T-helper 1 cell (primary cell): ENCODE measurements around the gene KREMEN1.
"Not testable (repeated sequence)": the region's sequence is repeated elsewhere in the genome, so short reads cannot be mapped to it uniquely, and the experiment has no call there.

ENCODE experiments used
- DNase-seq, 5 donors: peaks; one replicate each; pipeline ENCODE4 v3.0.0-alpha.2; 2012 to 2020

The KREMEN1 gene

DNA sequence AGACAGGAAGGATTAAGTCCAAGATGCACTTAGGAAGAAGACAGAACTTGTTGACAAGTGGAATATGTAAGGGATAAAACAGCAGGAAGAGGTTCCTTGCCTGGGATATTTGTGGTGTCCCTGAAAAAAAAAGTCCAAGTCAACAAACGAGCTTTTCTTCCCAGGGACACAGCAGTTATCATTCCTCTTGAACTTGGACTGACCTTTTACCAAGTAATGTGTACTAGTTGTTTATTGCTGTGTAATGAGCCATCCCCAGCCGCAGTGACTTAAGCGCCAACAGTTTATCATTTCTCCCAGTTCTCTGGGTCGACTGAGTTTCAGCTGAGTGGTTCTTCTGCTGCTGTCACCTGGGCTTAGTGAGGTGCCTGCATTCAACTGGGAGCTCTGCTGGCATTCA lies 37.0 kb downstream of the KREMEN1 start:
- no peak for DNase-seq

DNA sequence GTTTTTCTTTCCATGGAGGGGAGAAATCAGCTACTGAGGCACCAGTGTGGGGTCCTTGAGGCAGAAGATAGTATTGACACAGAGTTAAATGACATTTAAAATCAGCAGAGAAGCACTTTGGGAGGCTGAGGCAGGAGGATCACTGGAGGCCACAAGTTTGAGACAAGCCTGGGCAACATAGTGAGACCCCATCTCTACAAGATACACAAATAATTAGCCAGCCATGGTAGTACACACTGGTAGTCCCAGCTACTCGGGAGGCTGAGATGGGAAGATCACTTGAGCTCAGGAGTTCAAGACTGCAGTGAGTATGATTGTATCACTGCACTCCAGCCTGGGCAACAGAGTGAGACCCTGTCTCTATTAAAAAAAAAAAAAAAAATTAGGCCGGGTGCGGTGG lies 38.1 kb downstream of the KREMEN1 start:
- no peak for DNase-seq

DNA sequence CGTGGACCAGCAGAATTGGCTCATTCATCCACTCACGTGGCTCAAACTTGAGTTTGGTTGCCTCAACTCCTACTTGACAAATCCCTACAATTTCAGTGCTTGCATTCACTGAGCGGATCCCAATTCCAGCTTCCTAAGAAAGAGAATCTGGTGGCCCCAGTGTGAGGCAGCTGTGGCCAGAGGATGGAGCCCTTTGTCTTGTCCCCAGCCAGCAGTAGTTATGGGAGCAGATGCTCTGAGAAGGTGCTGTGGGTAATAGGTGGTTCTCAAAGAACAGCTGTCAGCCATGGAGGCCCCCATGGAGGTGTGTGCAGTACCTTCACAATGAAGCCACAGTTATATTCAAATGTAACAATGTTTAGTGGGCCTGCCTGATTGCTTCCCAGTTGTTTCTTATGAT lies 39.3 kb downstream of the KREMEN1 start:
- DNase-seq = no peak

DNA sequence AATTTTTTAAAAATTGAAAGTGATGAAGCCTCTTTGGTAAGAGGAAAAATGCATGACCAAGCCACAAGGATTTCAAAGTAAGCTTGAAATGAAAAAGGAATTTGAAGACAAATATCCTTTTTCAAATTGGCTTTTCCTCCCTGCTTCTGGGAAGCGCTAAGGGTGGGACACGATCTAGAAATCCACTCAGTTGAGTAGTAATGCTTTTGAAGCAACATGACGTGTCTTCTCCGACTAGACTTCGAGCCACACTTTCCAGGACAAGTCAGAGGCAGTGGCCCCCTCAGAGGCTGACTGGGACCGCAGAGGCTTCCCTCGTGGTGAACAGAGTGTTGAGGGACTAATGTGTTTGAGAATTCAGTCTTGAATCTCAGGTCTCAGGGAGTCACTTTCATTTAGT lies 39.8 kb downstream of the KREMEN1 start:
- no peak for DNase-seq

DNA sequence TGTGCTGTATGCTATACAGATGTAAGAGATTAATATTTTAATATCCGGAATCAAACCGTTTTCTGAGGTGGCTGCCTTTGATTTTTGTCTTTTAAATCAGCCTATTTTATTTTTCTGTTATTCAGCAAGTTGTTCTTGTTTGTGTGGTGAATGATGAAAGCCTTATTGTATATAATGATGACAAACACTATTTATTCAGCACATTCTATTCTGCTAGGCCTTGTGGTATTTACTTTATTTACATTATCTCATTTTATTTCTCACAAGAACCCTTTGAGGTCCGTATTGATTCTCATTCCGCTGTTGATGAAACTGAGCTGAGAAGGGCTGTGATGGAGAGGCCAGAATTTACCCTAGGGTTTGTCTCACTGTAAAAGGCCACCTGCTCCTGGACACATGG lies 40.5 kb downstream of the KREMEN1 start:
- DNase-seq = no peak

DNA sequence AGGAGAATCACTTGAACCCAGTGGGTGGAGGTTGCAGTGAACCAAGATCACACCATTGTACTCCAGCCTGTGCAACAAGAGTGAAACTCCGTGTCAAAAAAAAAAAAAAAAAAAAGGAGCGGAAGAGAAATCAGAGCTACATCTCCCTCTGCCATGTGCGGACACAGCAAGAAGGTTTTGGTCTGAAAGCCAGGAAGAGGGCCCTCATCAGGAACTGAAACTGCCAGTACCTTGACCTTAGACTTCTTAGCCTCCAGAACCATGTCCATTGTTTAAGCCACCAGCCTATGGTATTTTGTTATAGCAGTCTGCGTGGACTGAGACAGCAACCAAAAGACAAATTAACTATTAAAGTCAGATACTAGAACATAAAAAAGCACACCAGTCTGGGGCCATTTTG lies 41.6 kb downstream of the KREMEN1 start:
- no peak for DNase-seq

DNA sequence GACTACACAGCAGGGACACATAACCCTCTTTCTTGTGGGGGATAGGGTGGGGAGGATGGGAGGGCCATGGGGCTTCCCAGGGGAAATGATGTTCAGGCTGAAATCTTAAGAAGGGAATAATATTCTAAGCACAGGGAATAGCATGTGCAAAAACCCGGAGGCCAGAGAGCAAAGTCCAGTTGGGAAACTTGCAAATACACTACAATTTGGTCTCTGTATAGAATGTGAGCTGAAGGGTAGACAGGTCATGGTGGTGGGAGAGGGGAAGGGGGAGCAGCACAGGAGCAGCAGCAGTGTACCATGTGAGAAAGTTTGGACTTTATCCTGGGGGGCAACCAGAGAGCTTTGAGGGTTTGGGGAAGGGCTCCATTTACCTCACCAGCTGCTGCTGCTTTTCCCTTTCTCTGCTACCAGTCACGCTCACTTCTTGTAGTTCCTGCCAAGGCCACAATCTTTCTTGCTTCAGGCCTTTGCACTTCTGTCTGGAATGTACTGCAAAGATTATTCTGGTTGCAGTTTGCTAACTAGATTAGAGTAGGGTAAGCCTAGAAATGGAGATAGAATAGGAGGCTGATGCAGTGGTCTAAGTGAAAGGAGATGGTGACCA lies 43.0 kb downstream of the KREMEN1 start:
- DNase-seq = no peak

DNA sequence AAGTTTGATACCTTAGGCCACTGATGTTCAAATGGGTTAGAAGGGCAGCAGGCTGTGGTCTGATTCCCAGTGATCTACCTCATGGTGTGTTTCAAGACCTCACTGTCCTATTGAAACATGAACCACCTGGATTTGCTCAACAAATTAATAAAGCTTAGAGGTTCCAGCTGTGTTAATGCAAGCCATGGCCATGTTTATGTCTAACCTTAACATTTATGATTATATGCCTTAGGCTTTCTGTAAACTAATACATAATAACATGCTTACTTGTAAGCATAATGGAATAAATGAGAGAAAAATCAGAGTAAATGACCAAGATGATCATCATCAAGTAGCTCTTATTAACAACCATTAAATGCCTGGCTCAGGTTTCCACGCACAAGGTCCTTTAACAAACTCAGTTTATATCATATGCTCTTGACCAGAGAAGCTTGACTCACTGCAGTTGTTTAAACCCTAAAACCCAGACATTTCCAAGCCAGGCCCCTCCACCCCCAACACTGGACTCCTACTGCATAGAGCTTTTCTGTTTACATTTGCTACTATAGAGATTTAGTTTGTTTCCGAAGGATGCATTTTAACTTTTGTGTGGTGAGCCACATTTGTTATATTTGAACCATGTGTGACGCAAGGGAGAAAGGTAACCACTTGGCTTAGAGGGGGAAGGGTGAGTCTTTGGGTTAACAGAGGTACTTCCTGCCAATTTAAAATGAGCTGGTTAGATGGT lies 43.7 kb downstream of the KREMEN1 start:
- no peak for DNase-seq

DNA sequence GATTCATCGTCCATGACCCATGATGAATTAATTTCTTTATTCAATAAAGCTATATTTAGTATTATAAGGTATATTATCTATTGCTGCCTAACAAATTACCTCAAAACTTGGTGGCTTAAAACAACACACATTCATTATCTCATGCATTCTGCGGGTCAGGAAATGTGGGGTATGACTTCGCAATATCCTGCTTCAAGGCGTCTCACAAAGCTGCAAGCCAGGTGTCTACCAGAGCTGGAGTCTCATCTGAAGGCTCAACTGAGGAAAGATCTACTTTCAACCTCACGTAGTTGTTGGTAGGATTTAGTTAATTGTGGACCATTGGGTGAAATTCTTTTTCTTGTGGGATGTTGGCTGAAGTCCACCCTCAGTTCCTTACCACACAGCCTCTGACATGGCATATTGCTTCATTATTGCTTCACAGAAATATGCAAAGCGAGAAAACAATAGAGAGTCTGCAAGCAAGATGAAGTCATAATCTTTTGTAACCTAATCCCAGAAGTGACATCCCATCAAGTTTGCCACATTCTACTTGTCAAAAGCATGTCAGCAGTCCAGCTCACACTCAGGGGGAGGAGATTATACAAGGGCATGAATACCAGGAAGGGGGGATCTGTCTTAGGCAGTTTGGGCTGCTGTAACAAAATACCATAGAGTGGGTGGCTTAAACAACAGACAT lies 45.1 kb downstream of the KREMEN1 start:
- no peak for DNase-seq

DNA sequence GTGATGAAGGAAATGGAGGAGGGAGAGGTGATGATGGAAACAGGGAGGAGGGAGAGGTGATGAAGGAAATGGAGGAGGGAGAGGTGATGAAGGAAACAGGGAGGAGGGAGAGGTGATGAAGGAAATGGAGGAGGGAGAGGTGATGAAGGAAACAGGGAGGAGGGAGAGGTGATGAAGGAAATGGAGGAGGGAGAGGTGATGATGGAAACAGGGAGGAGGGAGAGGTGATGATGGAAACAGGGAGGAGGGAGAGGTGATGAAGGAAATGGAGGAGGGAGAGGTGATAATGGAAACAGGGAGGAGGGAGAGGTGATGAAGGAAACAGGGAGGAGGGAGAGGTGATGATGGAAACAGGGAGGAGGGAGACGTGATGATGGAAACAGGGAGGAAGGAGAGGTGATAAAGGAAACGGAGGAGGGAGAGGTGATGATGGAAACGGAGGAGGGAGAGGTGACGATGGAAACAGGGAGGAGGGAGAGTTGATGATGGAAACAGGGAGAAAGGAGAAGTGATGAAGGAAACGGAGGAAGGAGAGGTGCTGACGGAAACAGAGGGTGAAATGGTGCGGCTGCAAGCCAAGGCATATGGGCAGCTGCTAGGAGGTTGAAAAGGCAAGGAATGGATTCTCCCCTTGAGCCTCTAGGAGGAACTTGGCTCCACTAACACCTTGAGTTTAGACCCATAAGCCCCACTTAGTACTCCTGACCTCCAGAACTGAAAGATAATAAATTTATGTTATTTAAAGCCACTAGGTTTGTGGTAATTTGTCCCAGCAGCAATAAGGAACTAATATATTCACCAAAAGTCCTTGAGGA lies 47.5 kb downstream of the KREMEN1 start:
- DNase-seq = not testable (repeated sequence)

DNA sequence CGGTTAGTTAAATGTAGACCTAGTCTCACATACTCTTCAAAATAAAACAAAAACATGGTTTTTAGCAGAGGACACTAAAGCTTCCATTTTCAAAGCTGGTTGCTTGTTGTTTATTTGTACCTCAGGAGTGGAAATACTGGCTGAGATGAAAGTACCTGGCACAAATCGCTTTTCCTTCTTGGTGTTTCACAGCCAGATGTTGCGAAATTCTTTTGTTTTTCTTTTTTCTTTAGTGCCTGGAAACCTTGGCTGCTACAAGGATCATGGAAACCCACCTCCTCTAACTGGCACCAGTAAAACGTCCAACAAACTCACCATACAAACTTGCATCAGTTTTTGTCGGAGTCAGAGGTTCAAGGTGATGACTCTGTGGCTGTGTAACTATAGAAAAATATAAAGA lies 48.3 kb downstream of the KREMEN1 start:
- DNase-seq = no peak

DNA sequence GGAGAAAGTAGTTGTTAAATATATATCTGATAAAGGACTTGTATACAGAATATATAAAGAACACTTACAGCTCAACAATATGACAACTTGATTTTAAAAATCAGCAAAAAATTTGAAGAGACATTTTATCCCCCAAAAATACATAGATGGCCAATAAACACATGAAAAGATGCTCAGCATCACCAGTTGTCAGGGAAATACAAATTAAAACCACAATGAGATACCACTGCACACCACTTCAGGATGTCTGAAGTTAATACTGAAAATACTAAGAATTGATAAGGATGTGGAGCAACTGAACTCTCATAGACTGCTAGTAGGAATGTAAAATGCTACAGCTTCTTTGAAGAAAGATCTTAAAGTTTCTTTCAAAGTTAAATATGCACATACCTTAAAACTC lies 49.2 kb downstream of the KREMEN1 start:
- peak in 1 of 5 donors; percentile 70 for DNase-seq

DNA sequence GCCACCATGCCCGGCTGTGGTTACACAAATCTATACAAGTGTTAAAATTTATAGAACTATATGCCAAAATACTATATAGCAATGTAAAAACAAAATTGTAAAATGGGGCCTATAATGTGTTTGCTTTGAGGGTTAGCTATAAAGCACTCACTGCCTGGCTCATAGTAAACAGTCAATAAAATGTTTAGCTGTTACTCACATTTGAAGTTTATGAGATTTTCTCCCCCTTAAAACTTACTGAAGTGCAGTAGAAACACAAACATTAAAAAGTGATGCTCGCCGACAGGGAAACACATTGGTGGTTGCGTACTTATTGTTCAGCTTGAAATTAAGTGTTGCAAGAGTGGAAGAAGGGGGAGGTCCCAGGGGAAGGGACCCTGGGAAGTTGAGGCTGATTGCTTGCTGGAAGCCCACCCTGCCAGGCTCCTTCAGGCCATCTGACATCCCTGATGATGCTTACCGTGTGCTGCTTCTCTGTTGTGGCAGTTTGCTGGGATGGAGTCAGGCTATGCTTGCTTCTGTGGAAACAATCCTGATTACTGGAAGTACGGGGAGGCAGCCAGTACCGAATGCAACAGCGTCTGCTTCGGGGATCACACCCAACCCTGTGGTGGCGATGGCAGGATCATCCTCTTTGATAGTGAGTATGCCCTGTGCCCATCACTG lies 52.1 kb downstream of the KREMEN1 start:
- no peak for DNase-seq

DNA sequence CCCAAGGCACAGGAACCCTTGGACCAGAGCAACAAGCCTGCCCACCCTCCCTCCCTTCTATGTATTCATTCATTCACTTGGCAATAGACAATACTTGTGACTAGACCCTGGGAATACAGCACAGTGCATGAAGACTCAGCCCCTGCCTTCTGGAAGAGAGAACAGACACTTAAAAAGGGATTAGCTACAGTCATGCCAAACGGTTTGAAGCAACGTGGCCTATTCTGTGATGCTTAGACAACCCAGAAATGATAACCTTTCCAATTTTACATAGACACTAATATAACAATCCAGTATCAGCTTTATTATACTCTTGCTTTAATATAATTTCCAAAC lies 52.6 kb downstream of the KREMEN1 start:
- no peak for DNase-seq

DNA sequence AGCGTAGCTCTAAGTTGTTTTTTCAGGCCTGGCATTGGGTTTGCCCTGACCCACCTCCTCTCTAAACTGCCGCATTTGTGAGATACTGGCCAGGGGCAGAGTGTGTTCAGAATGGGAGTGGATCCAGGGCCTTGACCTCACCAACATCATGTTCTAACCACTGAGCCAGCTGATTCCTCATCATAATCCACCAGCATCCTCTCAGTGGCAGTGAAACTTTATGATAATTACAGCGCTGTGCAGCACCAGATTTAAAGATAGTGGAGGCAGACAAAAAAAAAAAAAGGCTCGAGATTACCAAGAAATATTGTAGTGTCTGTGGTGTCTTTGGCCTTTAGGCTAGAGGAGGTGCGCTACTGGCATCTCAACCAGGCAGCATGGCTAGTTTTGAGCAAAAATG lies 53.0 kb downstream of the KREMEN1 start:
- DNase-seq = no peak

DNA sequence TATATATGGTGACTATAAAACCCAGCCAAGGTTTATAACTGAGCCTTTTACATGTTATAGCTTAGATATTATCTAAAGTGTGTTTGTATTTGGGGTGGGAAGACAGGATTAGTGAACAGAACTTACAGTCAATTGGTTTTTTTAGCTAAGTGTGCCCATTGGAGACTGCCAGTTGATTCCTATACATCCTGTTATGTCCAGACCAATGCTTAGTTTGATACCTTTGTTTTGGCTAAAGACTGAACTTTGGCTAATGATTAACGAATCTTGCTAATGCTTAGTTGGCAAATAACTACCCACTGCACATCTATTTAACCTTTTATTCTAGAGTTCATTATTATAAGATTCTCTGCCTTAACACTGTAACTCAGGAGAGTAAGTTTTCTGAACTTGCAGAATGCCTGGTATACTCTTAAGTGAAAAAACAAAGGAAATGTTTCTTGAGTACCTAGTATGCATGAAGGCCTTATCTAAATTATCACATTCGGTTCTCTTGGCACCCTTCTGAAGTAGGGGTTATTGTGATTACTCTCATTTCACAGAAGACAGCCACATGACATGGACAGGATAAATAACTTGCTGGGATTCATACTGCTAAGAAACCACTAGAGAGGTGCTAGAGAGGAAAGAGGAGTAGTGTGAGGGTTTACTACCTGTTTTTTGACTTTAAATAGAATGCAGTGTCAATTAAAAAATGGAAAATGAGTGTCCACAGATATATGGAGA lies 54.0 kb downstream of the KREMEN1 start:
- DNase-seq = no peak

DNA sequence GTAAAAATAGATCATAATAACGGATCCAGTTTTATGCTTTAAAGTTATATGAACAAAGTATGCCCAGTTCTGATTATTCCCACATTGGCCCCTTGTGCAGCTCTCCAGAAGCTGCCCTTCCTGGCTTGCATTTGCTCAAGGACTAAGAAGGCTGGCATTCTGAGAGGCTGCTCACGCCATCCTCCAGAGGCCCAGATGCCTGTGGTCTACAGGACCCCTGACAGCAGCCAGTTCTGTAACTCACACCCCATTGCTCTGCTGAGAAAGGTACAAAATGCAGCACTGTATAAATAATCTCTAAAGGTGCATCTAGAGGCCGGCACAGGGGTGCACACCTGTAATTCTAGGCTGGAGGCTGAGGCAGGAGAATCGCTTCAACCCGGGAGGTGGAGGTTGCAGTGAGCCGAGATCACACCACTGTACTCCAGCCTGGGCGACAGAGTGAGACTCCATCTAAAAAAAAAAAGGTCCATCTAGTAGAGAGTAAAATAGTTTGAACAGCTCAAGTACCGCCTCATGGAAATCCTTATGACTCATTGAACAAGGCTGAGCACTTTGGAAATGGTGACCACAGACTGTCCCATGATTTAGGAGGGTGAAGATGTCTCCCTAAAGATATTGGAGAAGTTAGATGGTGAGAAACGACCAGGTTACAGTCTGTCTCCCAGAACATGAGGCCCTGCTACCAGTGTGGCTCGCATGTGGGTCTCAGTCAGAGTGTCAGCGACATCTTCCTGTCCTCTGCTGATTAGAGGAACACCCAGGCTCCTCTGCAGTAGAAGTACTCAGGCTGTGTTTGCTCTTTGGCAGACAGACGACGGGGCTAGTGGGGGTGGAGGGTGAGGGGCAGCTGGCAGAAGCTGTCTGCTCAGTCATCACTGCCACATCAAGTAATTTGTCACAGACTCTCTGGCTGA lies 56.3 kb downstream of the KREMEN1 start:
- no peak for DNase-seq

DNA sequence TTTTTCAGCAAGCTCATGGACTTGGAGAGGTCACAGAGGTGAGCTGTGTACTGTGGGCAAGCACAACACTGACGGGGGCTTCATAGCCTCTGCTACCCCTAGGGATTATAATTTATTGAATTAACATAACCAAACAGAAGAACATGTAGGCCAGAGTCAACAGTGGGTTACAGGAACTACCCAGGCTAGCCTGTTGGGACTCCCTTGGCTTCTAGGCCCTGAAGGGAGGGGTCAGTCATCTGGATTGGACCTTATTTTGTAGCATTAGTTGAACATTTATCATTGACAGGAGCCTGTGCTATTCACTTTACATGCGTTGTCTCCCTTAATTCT lies 56.9 kb downstream of the KREMEN1 start:
- DNase-seq = no peak

DNA sequence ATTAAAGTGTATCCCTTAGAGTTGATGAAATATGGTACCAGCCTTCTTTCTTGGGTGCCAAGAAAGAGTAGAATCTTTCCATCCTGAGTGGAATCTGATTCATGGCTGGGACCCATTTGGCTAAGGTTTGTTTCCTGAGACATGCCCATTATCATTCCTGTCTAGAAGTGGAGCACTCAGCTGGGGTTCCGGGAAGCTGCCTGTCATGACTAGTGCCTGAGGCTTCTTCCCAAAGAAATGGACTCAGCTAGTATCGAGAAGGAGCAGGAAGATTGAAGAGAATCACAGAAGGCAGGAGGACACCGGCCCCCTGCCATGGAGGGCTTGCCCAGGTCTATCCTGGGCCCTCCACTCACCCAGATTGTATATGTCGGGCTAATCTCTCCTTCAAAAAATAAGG lies 57.6 kb downstream of the KREMEN1 start:
- no peak for DNase-seq

DNA sequence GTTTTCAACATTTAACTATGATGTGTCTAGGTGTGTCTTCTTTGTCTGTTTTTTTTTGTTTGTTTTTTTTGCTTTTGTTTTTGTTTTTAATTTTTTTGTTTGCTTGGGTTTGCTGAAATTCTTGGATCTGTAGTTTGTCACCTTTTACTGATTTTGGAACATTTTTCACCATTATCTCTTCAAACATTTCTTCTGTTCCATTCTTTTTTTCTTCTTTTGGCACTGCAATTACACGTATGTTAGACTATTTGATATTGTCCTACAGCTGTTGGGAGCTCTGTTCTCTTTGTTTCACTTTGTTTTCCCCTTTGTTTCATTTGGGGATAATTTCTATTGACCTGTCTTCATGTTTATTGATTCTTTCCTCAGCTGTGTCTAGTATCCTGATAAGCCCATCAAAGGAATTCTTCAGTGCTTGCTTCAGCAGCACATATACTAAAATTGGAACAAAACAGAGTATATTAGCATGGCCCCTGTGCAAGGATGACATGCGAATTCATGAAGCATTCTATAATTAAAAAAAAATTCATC lies 60.8 kb downstream of the KREMEN1 start:
- DNase-seq = no peak

DNA sequence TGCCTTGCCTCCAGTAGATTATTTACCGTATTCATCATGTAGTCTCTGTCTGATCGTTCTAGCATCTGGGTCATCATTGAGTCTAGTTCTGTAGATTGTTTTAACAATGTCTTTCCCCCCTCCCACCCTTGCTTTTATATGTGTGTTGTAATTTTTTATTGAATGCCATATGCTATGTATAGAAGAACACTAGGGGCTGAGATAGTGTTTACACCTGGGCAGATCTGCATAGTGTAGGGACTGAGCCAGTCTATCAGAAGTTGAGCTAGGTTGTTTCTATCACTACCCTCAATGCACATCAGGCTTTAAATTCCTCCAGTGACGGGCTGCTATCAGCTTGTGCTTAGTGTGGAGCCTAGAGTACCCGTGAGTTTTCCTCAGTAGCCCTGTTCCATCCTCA lies 61.6 kb downstream of the KREMEN1 start:
- no peak for DNase-seq
